Trophoblast cell (in vitro differentiated cells and primary cell): ENCODE measurements around the gene TTC21B.

Experiments used
- DNase-seq, 2 donors: peaks; one replicate each; pipeline ENCODE4 v3.0.0-alpha.2; 2016
- H2AFZ ChIP-seq: 2 replicates; pipeline ENCODE4 v1.6.1; 2013; ENCODE audit warnings: low read length, moderate library complexity, mild to moderate bottlenecking; ENCODE audit not compliant: insufficient read depth, poor library complexity
- H2AK5ac ChIP-seq: 2 replicates; pipeline ENCODE4 v1.6.1; 2013; ENCODE audit warnings: mild to moderate bottlenecking, low read length
- H2BK120ac ChIP-seq: 2 replicates; pipeline ENCODE4 v1.6.1; 2013; ENCODE audit warnings: low read length, mild to moderate bottlenecking, moderate library complexity; ENCODE audit not compliant: insufficient read depth, poor library complexity
- H2BK12ac ChIP-seq: 2 replicates; pipeline ENCODE4 v1.6.1; 2013; ENCODE audit warnings: mild to moderate bottlenecking, low read length, moderate library complexity
- H2BK5ac ChIP-seq: 2 replicates; pipeline ENCODE4 v1.6.1; 2013; ENCODE audit warnings: low read length, low read depth, moderate library complexity, mild to moderate bottlenecking; ENCODE audit not compliant: poor library complexity
- H3K14ac ChIP-seq: 2 replicates; pipeline ENCODE4 v1.6.1; 2013; ENCODE audit warnings: mild to moderate bottlenecking, low read length
- H3K18ac ChIP-seq: 2 replicates; pipeline ENCODE4 v1.6.1; 2013; ENCODE audit warnings: mild to moderate bottlenecking, low read length
- H3K23ac ChIP-seq: 2 replicates; pipeline ENCODE4 v1.6.1; 2013; ENCODE audit warnings: low read length
- H3K27ac ChIP-seq: 2 replicates; pipeline ENCODE4 v1.5.1; 2013; ENCODE audit warnings: low read depth, mild to moderate bottlenecking, inconsistent platforms, low read length, moderate library complexity
- H3K27me3 ChIP-seq: 2 replicates; pipeline ENCODE4 v1.6.1; 2013; ENCODE audit warnings: inconsistent platforms, mild to moderate bottlenecking, low read length, moderate library complexity; ENCODE audit not compliant: insufficient read depth
- H3K36me3 ChIP-seq, 2 experiments: 1 replicate in 1 of 2; 2 replicates in 1 of 2; pipeline ENCODE4 v1.6.1; 2013; ENCODE audit warnings: low read length in 2 of 2, mild to moderate bottlenecking in 2 of 2, moderate library complexity in 1 of 2; ENCODE audit not compliant: insufficient read depth in 2 of 2, control insufficient read depth in 1 of 2
- H3K4ac ChIP-seq: 2 replicates; pipeline ENCODE4 v1.6.1; 2013; ENCODE audit warnings: low read depth, mild to moderate bottlenecking, low read length, moderate library complexity
- H3K4me1 ChIP-seq, 2 experiments: 1 replicate in 1 of 2; 2 replicates in 1 of 2; pipeline ENCODE4 v1.6.1; 2013; ENCODE audit warnings: low read length in 2 of 2, mild to moderate bottlenecking in 2 of 2, moderate library complexity in 1 of 2; ENCODE audit not compliant: insufficient read depth in 2 of 2, control insufficient read depth in 1 of 2
- H3K4me2 ChIP-seq: 2 replicates; pipeline ENCODE4 v1.6.1; 2013; ENCODE audit warnings: inconsistent platforms, mild to moderate bottlenecking, low read length, moderate library complexity
- H3K4me3 ChIP-seq: 2 replicates; pipeline ENCODE4 v1.5.1; 2013; ENCODE audit warnings: mild to moderate bottlenecking, low read depth, low read length, inconsistent platforms
- H3K79me1 ChIP-seq: one replicate; pipeline ENCODE4 v1.6.1; 2013; ENCODE audit warnings: low read length
- H3K79me2 ChIP-seq: 2 replicates; pipeline ENCODE4 v1.6.1; 2013; ENCODE audit warnings: low read length, mild to moderate bottlenecking; ENCODE audit not compliant: control insufficient read depth, insufficient read depth, poor library complexity
- H3K9ac ChIP-seq: 2 replicates; pipeline ENCODE4 v1.6.1; 2013; ENCODE audit warnings: mild to moderate bottlenecking, low read length
- H3K9me3 ChIP-seq: 2 replicates; pipeline ENCODE4 v1.6.1; 2013; ENCODE audit warnings: low read depth, mild to moderate bottlenecking, control low read depth, inconsistent platforms, low read length; ENCODE audit not compliant: insufficient read depth
- H4K12ac ChIP-seq: 2 replicates; pipeline ENCODE4 v1.6.1; 2013; ENCODE audit warnings: low read depth, mild to moderate bottlenecking, low read length, moderate library complexity
- H4K8ac ChIP-seq: 2 replicates; pipeline ENCODE4 v1.6.1; 2013; ENCODE audit warnings: low read depth, mild to moderate bottlenecking, low read length, moderate library complexity
- H4K91ac ChIP-seq: one replicate; pipeline ENCODE4 v1.6.1; 2013; ENCODE audit warnings: low read depth, mild to moderate bottlenecking, low read length, moderate library complexity
- WGBS: extraction: QIAGEN DNeasy Blood & Tissue Kit; methylation state at CpG from one replicate; pipeline ENCODE4 v1.1.7; 2013; ENCODE audit warnings: missing lambda C conversion rate; ENCODE audit not compliant: insufficient read length, insufficient coverage; ENCODE audit errors: extremely low coverage; 5-methylcytosine and 5-hydroxymethylcytosine counted together

TTC21B gene

GRCh38 chr2:165927353-165927752 is 26.2 kb downstream of the TTC21B start:
- Histone ChIP-seq H3K4me1 (no peaks in the 10 kb centered on the region), H3K79me2 (no peaks in the 10 kb centered on the region), H4K8ac (no peak overlapping the region), H3K79me1 (no peaks in the 10 kb centered on the region), H2BK120ac (no peak overlapping the region), H3K9me3 (no peaks in the 10 kb centered on the region), H3K14ac (no peak overlapping the region), H4K12ac (no peak overlapping the region), H3K36me3 (peaks cover 4 to 7% of the 10 kb centered on the region in 2 experiments), H3K27me3 (no peaks in the 10 kb centered on the region), H3K18ac (no peak overlapping the region), H2AK5ac (no peak overlapping the region), H4K91ac (no peak overlapping the region), H2BK12ac (no peak overlapping the region), H2BK5ac (no peak overlapping the region), H3K4me2 (no peak overlapping the region), H3K9ac (no peak overlapping the region), H3K27ac (no peak overlapping the region), H2AFZ (no peak overlapping the region), H3K4me3 (no peak overlapping the region), H3K23ac (no peak overlapping the region), H3K4ac (no peak overlapping the region)
- peak in 1 of 2 donors; percentile 52 for DNase-seq
- no CpG with 5 or more reads among the region's 1 CpG for WGBS

GRCh38 chr2:165924946-165925345 is 28.6 kb downstream of the TTC21B start:
- no peak overlapping the region for H3K9ac ChIP-seq
- H3K79me2 ChIP-seq, result no peaks in the 10 kb centered on the region
- no CpG with 5 or more reads among the region's 2 CpGs for WGBS
- no peak overlapping the region for H3K14ac ChIP-seq
- H3K4me1 ChIP-seq, result no peaks in the 10 kb centered on the region
- no peak overlapping the region for H4K91ac ChIP-seq
- no peak overlapping the region for H3K23ac ChIP-seq
- no peak overlapping the region for H3K18ac ChIP-seq
- no peaks in the 10 kb centered on the region for H3K79me1 ChIP-seq
- no peak overlapping the region for H3K4me3 ChIP-seq
- H3K27ac ChIP-seq, result no peak overlapping the region
- H2BK120ac ChIP-seq, result no peak overlapping the region
- H2AFZ ChIP-seq, result no peak overlapping the region
- no peak overlapping the region for H2BK5ac ChIP-seq
- H2BK12ac ChIP-seq, result no peak overlapping the region
- no peak overlapping the region for H4K8ac ChIP-seq
- no peaks in the 10 kb centered on the region for H3K9me3 ChIP-seq
- no peak overlapping the region for H4K12ac ChIP-seq
- no peak overlapping the region for H3K4ac ChIP-seq
- H3K27me3 ChIP-seq, result no peaks in the 10 kb centered on the region
- H3K36me3 ChIP-seq, result peaks cover 4 to 7% of the 10 kb centered on the region in 2 experiments
- DNase-seq, result no peak
- no peak overlapping the region for H3K4me2 ChIP-seq
- no peak overlapping the region for H2AK5ac ChIP-seq

GRCh38 chr2:165920748-165921147 is 32.8 kb downstream of the TTC21B start:
- Histone ChIP-seq H3K9me3 (no peaks in the 10 kb centered on the region), H3K79me1 (no peaks in the 10 kb centered on the region), H3K27me3 (no peaks in the 10 kb centered on the region), H2AK5ac (no peak overlapping the region), H3K4me3 (no peak overlapping the region), H3K9ac (no peak overlapping the region), H2BK5ac (no peak overlapping the region), H3K4me1 (no peaks in the 10 kb centered on the region), H3K18ac (no peak overlapping the region), H2BK120ac (no peak overlapping the region), H2BK12ac (no peak overlapping the region), H3K79me2 (no peaks in the 10 kb centered on the region), H4K12ac (no peak overlapping the region), H3K23ac (no peak overlapping the region), H3K36me3 (peaks cover 2 to 4% of the 10 kb centered on the region in 2 experiments), H3K27ac (no peak overlapping the region), H3K4me2 (no peak overlapping the region), H4K91ac (no peak overlapping the region), H2AFZ (no peak overlapping the region), H3K4ac (no peak overlapping the region), H3K14ac (no peak overlapping the region), H4K8ac (no peak overlapping the region)
- no CpG with 5 or more reads among the region's 1 CpG for WGBS
- DNase-seq, result no peak

GRCh38 chr2:165913636-165914035 is 39.9 kb downstream of the TTC21B start:
- no peak overlapping the region for H2AK5ac ChIP-seq
- no peak overlapping the region for H3K23ac ChIP-seq
- H3K36me3 ChIP-seq, result peaks cover 0 to 3% of the 10 kb centered on the region in 2 experiments
- no peak overlapping the region for H3K9ac ChIP-seq
- no peaks in the 10 kb centered on the region for H3K79me2 ChIP-seq
- no peaks in the 10 kb centered on the region for H3K4me1 ChIP-seq
- no peak overlapping the region for H4K8ac ChIP-seq
- no peak overlapping the region for H3K18ac ChIP-seq
- H2BK120ac ChIP-seq, result no peak overlapping the region
- H2BK12ac ChIP-seq, result no peak overlapping the region
- no peaks in the 10 kb centered on the region for H3K79me1 ChIP-seq
- H2AFZ ChIP-seq, result no peak overlapping the region
- H3K4me3 ChIP-seq, result no peak overlapping the region
- H3K9me3 ChIP-seq, result no peaks in the 10 kb centered on the region
- H3K4ac ChIP-seq, result no peak overlapping the region
- H3K14ac ChIP-seq, result no peak overlapping the region
- H4K12ac ChIP-seq, result no peak overlapping the region
- DNase-seq, result no peak
- H2BK5ac ChIP-seq, result no peak overlapping the region
- H3K27me3 ChIP-seq, result no peaks in the 10 kb centered on the region
- no peak overlapping the region for H3K4me2 ChIP-seq
- no peak overlapping the region for H4K91ac ChIP-seq
- H3K27ac ChIP-seq, result no peak overlapping the region
